SKM-1 treated with dmso at 0.1 percent for 144 hours (cell line): ENCODE results near the gene TMEM45B.
"Not testable (repeated sequence)": the region's sequence is repeated elsewhere in the genome, so short reads cannot be mapped to it uniquely, and the experiment has no call there.

ENCODE experiments used
- DNase-seq: peaks from one replicate; lab custom pipeline; 2025; ENCODE audit not compliant: unreplicated experiment; lab: John Stamatoyannopoulos, UW

The TMEM45B gene

GRCh38 chr11:129852125-129852740, 36.6 kb downstream of the TMEM45B start:
- DNase-seq, result peak; percentile 41

- DNase-seq, result no peak
Measured at GRCh38 chr11:129853518-129854231, 38.0 kb downstream of the TMEM45B start.

DNA sequence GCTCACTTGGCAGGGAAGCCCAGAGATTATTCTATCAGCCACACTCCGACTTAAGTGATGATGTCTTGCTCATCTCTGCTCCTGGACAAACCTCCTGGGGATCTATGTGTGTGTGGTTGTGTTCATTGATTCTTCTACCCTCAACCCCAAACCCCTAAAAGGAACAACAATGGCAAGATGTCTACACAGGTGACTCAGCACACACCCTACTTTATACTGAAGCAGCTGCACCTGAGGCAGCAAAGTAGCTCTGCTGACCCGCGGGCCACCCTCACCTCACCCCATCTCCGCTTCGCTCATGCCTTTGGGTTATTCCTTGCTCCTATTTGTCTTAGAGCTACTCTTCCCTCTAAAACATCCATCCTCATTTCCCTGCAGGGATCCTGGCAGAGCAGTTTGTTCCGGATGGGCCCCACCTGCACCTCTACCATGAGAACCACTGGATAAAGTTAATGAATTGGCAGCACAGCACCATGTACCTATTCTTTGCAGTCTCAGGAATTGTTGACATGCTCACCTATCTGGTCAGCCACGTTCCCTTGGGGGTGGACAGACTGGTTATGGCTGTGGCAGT, 38.7 kb downstream of the TMEM45B start:
- DNase-seq, result no peak

DNA sequence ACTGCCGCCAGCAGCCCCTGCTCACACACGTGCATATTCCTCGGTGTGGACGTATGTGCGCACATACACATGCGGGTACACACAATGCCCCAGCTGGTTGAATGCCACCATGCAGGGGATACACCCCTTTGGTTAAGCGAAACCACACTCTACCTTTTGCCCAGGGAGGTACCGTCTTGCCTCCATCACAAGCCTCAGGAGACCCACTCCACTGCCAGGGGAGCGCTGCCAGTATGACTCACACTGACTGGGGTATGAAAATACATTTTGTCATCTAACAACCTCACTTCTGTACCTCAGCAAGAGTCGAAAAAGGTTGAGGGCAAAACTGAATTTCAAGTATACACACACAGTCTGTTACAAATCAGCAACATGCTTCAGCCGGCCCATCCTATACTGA, 39.4 kb downstream of the TMEM45B start:
- DNase-seq, result no peak

DNA sequence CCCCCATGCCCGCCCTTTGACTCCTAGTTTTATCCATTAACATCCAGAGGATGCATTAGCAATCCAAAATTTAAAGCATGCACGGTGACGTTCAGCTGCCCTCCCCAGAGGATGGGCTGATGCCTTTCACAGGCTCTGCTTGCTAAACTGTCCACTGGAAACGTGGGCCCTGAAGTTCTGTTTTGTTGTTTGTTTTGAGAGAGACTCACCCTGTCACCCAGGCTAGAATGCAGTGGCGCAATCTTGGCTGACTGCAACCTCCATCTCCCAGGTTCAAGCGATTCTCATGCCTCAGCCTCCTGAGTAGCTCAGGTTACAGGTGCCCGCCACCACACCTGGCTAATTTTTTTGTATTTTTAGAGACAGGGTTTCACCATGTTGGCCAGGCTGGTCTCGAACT, 40.4 kb downstream of the TMEM45B start:
- DNase-seq, result no peak

GRCh38 chr11:129861702-129862522, 46.3 kb downstream of the TMEM45B start:
- no peak for DNase-seq

- no peak for DNase-seq
Measured at GRCh38 chr11:129864811-129865210, 49.2 kb downstream of the TMEM45B start.

GRCh38 chr11:129865701-129866100, 50.1 kb downstream of the TMEM45B start:
- peak; percentile 15 for DNase-seq

GRCh38 chr11:129866311-129866710, 50.7 kb downstream of the TMEM45B start:
- DNase-seq, result no peak

GRCh38 chr11:129868626-129869025, 53.0 kb downstream of the TMEM45B start:
- not testable (repeated sequence) for DNase-seq

GRCh38 chr11:129871914-129872313, 56.3 kb downstream of the TMEM45B start:
- DNase-seq, result no peak

DNA sequence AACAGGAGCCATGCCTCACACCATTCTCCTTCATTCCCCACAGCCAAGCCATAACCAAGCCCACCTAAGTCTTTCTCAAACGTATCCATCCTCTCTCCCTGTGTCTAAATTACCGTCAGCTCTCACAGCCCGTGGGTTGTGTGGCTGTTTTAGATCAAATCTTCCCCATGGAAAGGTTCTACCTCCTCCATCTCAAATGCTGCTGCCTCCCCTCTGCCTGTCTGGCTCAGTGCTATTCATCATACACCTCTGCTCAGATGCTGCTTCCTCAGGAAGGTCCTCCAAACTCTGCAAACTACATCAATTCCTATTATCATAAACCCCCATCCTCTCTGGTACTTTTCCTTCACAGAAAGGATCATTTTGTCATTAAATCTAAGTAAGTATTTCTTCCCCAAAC, 64.7 kb downstream of the TMEM45B start:
- no peak for DNase-seq

GRCh38 chr11:129881570-129882170, 66.0 kb downstream of the TMEM45B start:
- DNase-seq, result peak; percentile 12

- DNase-seq, result no peak
Measured at GRCh38 chr11:129884581-129884980, 68.9 kb downstream of the TMEM45B start.

- DNase-seq, result no peak
Measured at GRCh38 chr11:129885381-129885780, 69.7 kb downstream of the TMEM45B start.

DNA sequence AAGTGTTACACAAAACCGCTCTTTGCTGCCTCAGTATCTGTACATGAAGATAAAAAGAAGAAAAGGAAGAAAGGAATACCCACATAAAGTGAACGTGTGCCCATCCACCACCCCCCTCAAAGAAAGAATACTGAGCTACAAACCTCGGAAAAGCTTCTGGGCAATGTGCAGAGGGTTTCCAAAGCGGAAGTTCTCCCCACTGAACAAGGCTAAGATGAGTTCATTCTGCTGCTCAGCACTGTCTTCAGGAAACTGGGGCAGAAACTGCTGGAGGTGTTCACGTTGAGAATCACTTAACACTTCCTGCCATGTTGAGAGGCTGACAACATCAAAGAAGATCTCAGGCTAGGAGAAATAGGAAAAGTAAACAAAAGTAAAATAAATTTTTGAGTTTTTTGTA, 72.8 kb downstream of the TMEM45B start:
- DNase-seq, result no peak

- DNase-seq, result no peak
Measured at GRCh38 chr11:129894278-129895125, 78.9 kb downstream of the TMEM45B start.

DNA sequence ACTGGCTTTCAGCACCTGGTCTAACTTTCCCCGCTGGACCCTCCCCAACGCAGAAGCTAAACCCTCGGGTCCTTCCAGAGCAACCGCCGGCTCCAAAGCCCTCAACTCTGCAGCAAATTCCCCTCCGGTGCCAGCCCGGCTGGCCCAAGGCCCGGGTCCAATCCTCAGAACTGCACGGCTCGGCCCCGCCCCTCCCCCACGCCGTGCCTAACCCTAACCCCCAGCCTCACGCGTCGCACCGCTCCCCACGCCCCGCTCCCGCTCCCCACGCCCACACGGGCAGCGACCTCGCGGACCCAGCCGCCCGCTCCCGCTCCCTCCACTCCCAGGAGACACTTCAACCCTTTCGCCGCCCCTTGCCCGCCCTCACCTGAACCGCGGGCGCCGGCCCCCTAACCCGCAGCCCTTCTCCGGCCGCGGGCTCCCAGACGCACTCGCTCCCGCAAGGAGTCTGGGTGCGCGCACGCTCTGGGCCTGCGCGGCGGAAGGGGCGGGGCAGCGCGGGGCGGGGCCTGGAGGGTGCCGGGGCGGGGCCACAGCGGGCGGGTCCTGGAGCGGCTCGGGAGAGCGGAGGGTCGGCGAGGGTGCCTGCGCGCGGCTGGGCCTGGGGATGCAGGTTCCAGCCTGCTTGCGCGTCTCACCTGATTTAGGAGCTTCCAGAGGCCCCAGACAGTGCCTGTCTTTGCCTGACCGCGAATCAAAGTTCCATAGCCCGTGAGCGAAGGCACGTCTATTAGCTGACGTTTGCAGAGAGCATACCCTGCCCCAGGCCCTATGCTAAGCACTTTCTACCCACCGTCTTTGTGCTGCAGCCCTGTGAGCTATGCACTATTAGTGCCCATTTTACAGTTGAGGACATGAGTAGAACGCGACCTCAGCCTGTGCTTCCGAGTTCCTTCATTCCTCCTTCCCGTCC, 79.7 kb downstream of the TMEM45B start, which contains the start of gene NFRKB:
NFRKB (minus strand) TSS at position 453 of the 916 bp plus-strand sequence. CDS start 2,729 bp downstream, outside the sequence.
- peak; percentile 85 for DNase-seq

DNA sequence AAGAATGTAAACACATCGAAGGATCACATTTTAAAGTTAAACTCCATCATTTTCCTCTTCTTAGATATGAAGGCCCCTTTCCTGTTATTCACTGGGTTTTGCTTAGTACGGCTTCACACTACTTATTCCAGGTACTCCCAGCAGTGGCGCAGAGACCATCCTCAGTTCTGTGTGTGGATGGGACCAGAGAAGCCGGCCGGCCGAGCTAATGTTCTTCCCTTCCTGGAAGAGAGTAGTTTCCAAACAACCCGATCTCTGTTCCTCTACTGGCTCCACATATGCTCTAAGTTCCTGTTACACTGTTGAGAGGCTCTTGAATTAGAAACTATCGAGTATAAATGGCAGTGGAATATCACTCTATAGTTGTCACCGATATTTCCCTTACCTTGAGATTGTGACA, 80.4 kb downstream of the TMEM45B start:
- DNase-seq, result no peak
